GM12891 (cell line): ENCODE results near the gene LYPD4.

Experiments
- POLR2AphosphoS5 ChIP-seq: IDR thresholded peaks from 2 replicates; pipeline ENCODE4 v1.6.1; 2011; ENCODE audit warnings: low read depth, low read length, control low read depth
- SPI1 ChIP-seq: IDR thresholded peaks from 2 replicates; pipeline ENCODE4 v1.6.1; 2011; ENCODE audit warnings: low read depth, low read length, control low read depth
- TAF1 ChIP-seq: IDR thresholded peaks from 2 replicates; pipeline ENCODE4 v1.6.1; 2011; ENCODE audit warnings: low read depth, low read length, control low read depth

- no peak for TF ChIP-seq POLR2AphosphoS5
- TF ChIP-seq SPI1 = no peak
- no peak for TF ChIP-seq TAF1
These were observed 27.7 kb downstream of the LYPD4 start for GRCh38 chr19:41816761-41817160.
